Neural cell (in vitro differentiated cells): ENCODE measurements around the gene RAP1A. TPM values are rescaled to one million over a fixed set of nuclear protein-coding genes. Genes with fewer than 3 reads are reported as not detected.

Source experiments
- H2AFZ ChIP-seq: fragments of 200-600, 300-800 bp; sonication (generic), shearing (Covaris generic); 2 replicates; pipeline ENCODE4 v1.6.0; 2014; ENCODE audit warnings: low read depth, mild to moderate bottlenecking, antibody characterized with exemption, low read length, moderate library complexity
- H3F3A ChIP-seq: fragments of 200-600 bp; shearing (Covaris generic); 2 replicates; pipeline ENCODE4 v1.6.1; 2016; ENCODE audit warnings: mild to moderate bottlenecking, moderate library complexity, mixed read lengths, antibody characterized with exemption, low read length; ENCODE audit not compliant: insufficient read depth, poor library complexity, severe bottlenecking
- H3K27ac ChIP-seq: fragments of 200-600, 300-800 bp; sonication (generic), shearing (Covaris generic); 2 replicates; pipeline ENCODE4 v1.5.1; 2014; ENCODE audit warnings: mild to moderate bottlenecking, low read length, moderate library complexity
- H3K27me3 ChIP-seq: fragments of 300-800, 200-600 bp; sonication (generic), shearing (Covaris generic); 2 replicates; pipeline ENCODE4 v1.6.0; 2014; ENCODE audit warnings: mild to moderate bottlenecking, low read depth, low read length, moderate library complexity; ENCODE audit not compliant: insufficient read depth
- H3K36me3 ChIP-seq: fragments of 300-800, 200-600 bp; sonication (generic), shearing (Covaris generic); 2 replicates; pipeline ENCODE4 v1.5.1; 2014; ENCODE audit warnings: mild to moderate bottlenecking, antibody characterized with exemption, low read length, moderate library complexity; ENCODE audit not compliant: insufficient read depth
- H3K4me2 ChIP-seq: fragments of 300-800, 200-600 bp; sonication (generic), shearing (Covaris generic); 2 replicates; pipeline ENCODE4 v1.6.0; 2014; ENCODE audit warnings: mild to moderate bottlenecking, low read length
- H3K4me3 ChIP-seq: fragments of 300-800, 200-600 bp; sonication (generic), shearing (Covaris generic); 2 replicates; pipeline ENCODE4 v1.5.1; 2014; ENCODE audit warnings: mild to moderate bottlenecking, low read length, moderate library complexity
- H3K79me2 ChIP-seq: fragments of 200-600 bp; shearing (Covaris generic); replicated peaks from 2 replicates; pipeline ENCODE4 v1.6.0; 2014; ENCODE audit warnings: mild to moderate bottlenecking, low read length, moderate library complexity; ENCODE audit not compliant: insufficient read depth
- H3K9ac ChIP-seq: fragments of 300-800, 200-600 bp; sonication (generic), shearing (Covaris generic); 2 replicates; pipeline ENCODE4 v1.6.1; 2016; ENCODE audit warnings: mild to moderate bottlenecking, low read length, mixed read lengths
- H3K9me2 ChIP-seq: fragments of 200-600 bp; shearing (Covaris generic); 2 replicates; pipeline ENCODE4 v1.6.1; 2016; ENCODE audit warnings: mild to moderate bottlenecking, low read length, mixed read lengths; ENCODE audit not compliant: insufficient read depth
- H3K9me3 ChIP-seq: fragments of 200-600, 300-800 bp; sonication (generic), shearing (Covaris generic); 2 replicates; pipeline ENCODE4 v1.6.1; 2016; ENCODE audit warnings: mild to moderate bottlenecking, mixed run types, low read length, moderate library complexity, mixed read lengths
- H4K20me1 ChIP-seq: fragments of 200-600 bp; shearing (Covaris generic); 2 replicates; pipeline ENCODE4 v1.6.1; 2016; ENCODE audit warnings: mild to moderate bottlenecking, mixed run types; ENCODE audit not compliant: insufficient read depth
- CTCF ChIP-seq: fragments of 450-650 bp; IDR thresholded peaks from 2 replicates; pipeline ENCODE4 v1.5.1; 2014; ENCODE audit warnings: antibody characterized with exemption, mild to moderate bottlenecking, moderate library complexity; ENCODE audit not compliant: poor library complexity, severe bottlenecking
- EP300 ChIP-seq: fragments of 450-650 bp; conservative IDR thresholded peaks from 2 replicates; pipeline ENCODE4 v1.6.1; 2014; ENCODE audit warnings: antibody characterized with exemption, mild to moderate bottlenecking, moderate library complexity; ENCODE audit not compliant: poor library complexity, severe bottlenecking
- EZH2 ChIP-seq: fragments of 200-600, 300-800 bp; shearing (Covaris generic), sonication (generic); IDR thresholded peaks from 2 replicates; pipeline ENCODE4 v1.6.1; 2014; ENCODE audit warnings: antibody characterized with exemption, low read length, borderline replicate concordance, mild to moderate bottlenecking; ENCODE audit not compliant: insufficient read depth, poor library complexity, severe bottlenecking
- MXI1 ChIP-seq: fragments of 450-650 bp; conservative IDR thresholded peaks from 2 replicates; pipeline ENCODE4 v1.6.1; 2014; ENCODE audit warnings: antibody characterized with exemption, mild to moderate bottlenecking; ENCODE audit not compliant: poor library complexity, severe bottlenecking
- POLR2AphosphoS5 ChIP-seq: IDR thresholded peaks from 2 replicates; pipeline ENCODE4 v1.6.1; 2012
- RAD21 ChIP-seq: fragments of 450-650 bp; conservative IDR thresholded peaks from 2 replicates; pipeline ENCODE4 v1.6.1; 2014; ENCODE audit warnings: antibody characterized with exemption, mild to moderate bottlenecking, moderate library complexity
- REST ChIP-seq: IDR thresholded peaks from 2 replicates; pipeline ENCODE4 v1.6.1; 2012; ENCODE audit warnings: borderline replicate concordance
- SMC3 ChIP-seq: fragments of 450-650 bp; conservative IDR thresholded peaks from 2 replicates; pipeline ENCODE4 v1.6.1; 2014; ENCODE audit warnings: antibody characterized with exemption, mild to moderate bottlenecking, moderate library complexity; ENCODE audit not compliant: poor library complexity
- TAF1 ChIP-seq: IDR thresholded peaks from 2 replicates; pipeline ENCODE4 v1.6.1; 2012; ENCODE audit warnings: low read depth
- polyA plus RNA-seq: library from polyadenylated mRNA; depleted of rRNA; stranded (reverse); fragments of >200 nt; gene quantifications from 2 replicates; pipeline ENCODE4 v1.2.3, GENCODE V29; 2014

RAP1A gene
- polyA plus RNA-seq, 1 donor from 2014 or later, result 28.7 TPM

GRCh38 chr1:111704776-111705175 lies 85.2 kb downstream of the RAP1A start:
- H3K4me2 ChIP-seq, result no peak overlapping the region
- H3K27me3 ChIP-seq, result no peaks in the 10 kb centered on the region
- peaks cover 4% of the 10 kb centered on the region for H3K36me3 ChIP-seq
- no peaks in the 10 kb centered on the region for H3F3A ChIP-seq
- no peak overlapping the region for H3K9ac ChIP-seq
- no peaks in the 10 kb centered on the region for H4K20me1 ChIP-seq
- no peak overlapping the region for H3K27ac ChIP-seq
- no peaks in the 10 kb centered on the region for H3K9me3 ChIP-seq
- no peaks in the 10 kb centered on the region for H3K9me2 ChIP-seq
- H3K4me3 ChIP-seq, result no peak overlapping the region
- H3K79me2 ChIP-seq, result no peaks in the 10 kb centered on the region
- TF ChIP-seq SMC3, result no peak
- TF ChIP-seq POLR2AphosphoS5, result no peak
- no peak for TF ChIP-seq RAD21
- TF ChIP-seq TAF1, result no peak
- H2AFZ ChIP-seq, result no peak overlapping the region

- Histone ChIP-seq H3K9ac (no peak overlapping the region), H3K27ac (no peak overlapping the region), H3F3A (no peaks in the 10 kb centered on the region), H2AFZ (no peak overlapping the region), H4K20me1 (no peaks in the 10 kb centered on the region), H3K4me2 (no peak overlapping the region), H3K79me2 (no peaks in the 10 kb centered on the region), H3K27me3 (no peaks in the 10 kb centered on the region), H3K9me2 (no peaks in the 10 kb centered on the region), H3K4me3 (no peak overlapping the region), H3K9me3 (no peaks in the 10 kb centered on the region), H3K36me3 (no peaks in the 10 kb centered on the region)
- no peak for TF ChIP-seq RAD21
- TF ChIP-seq SMC3, result no peak
- TF ChIP-seq EZH2, result no peak
- no peak for TF ChIP-seq CTCF
- TF ChIP-seq MXI1, result no peak
- TF ChIP-seq TAF1, result no peak
- TF ChIP-seq REST, result no peak
- no peak for TF ChIP-seq POLR2AphosphoS5
- TF ChIP-seq EP300, result no peak
Observed at GRCh38 chr1:111705841-111706240, 86.3 kb downstream of the RAP1A start.

- Histone ChIP-seq H3K9me2 (no peaks in the 10 kb centered on the region), H2AFZ (no peak overlapping the region), H3F3A (no peaks in the 10 kb centered on the region), H3K9ac (no peak overlapping the region), H3K79me2 (no peaks in the 10 kb centered on the region), H3K36me3 (no peaks in the 10 kb centered on the region), H3K9me3 (no peaks in the 10 kb centered on the region), H3K27me3 (no peaks in the 10 kb centered on the region), H3K27ac (no peak overlapping the region), H4K20me1 (no peaks in the 10 kb centered on the region), H3K4me3 (no peak overlapping the region), H3K4me2 (no peak overlapping the region)
- TF ChIP-seq EP300, result no peak
Observed at GRCh38 chr1:111706921-111707320, 87.3 kb downstream of the RAP1A start.
